Natural killer cell treated with Interleukin-12 subunit alpha and Interleukin-12 subunit beta and Interleukin-15 and Interleukin-18, amount 100 ng/mL, for 72 hours (primary cell): ENCODE measurements around the gene ACOX3. TPM values are rescaled to one million over a fixed set of nuclear protein-coding genes. Genes with fewer than 3 reads are reported as not detected.

Experiments used
- ATAC-seq, 2 donors: fragments of 150-1000 bp; cut with Tn5 transposase in 1 of 2; sonication (Bioruptor Pico), chemical (Tn5 transposase) in 1 of 2; 2 replicates each; pipeline ENCODE4 v1.10.0; 2021
- DNase-seq: peaks from one replicate; pipeline ENCODE4 v3.0.0; 2022; ENCODE audit warnings: low spot score
- H3K27ac Mint-ChIP-seq, 2 donors: 1 replicate in 1 of 2; 2 replicates in 1 of 2; pipeline ENCODE4 v1.8.0; 2022; ENCODE audit warnings: mixed read lengths in 2 of 2, mild to moderate bottlenecking in 1 of 2, moderate library complexity in 1 of 2
- H3K27me3 Mint-ChIP-seq, 2 donors: 1 replicate in 1 of 2; 2 replicates in 1 of 2; pipeline ENCODE4 v1.8.0; 2022; ENCODE audit warnings: mixed read lengths in 2 of 2
- H3K36me3 Mint-ChIP-seq: one replicate; pipeline ENCODE4 v1.8.0; 2022; ENCODE audit warnings: mixed read lengths
- H3K4me1 Mint-ChIP-seq, 2 donors: 1 replicate in 1 of 2; 2 replicates in 1 of 2; pipeline ENCODE4 v1.8.0; 2022; ENCODE audit warnings: low read depth in 2 of 2, mixed read lengths in 2 of 2, mild to moderate bottlenecking in 1 of 2
- H3K4me3 Mint-ChIP-seq: one replicate; pipeline ENCODE4 v1.8.0; 2022; ENCODE audit warnings: mixed read lengths
- H3K9me3 Mint-ChIP-seq: 2 replicates; pipeline ENCODE4 v1.8.0; 2022; ENCODE audit warnings: mixed read lengths
- total RNA-seq, 2 donors: library from RNA; stranded (reverse); gene quantifications; one replicate each; pipeline ENCODE4 v1.2.3, GENCODE V29; 2022

ACOX3 gene
- total RNA-seq, 2 donors from 2014 or later, result 19.9 to 22.2 TPM

GRCh38 chr4:8323947-8324555 lies 116.5 kb downstream of the ACOX3 start:
- Mint-ChIP-seq H3K9me3 (no peaks in the 10 kb centered on the region), H3K27me3 (no peaks in the 10 kb centered on the region), H3K4me1 (no peaks in the 10 kb centered on the region), H3K36me3 (no peaks in the 10 kb centered on the region), H3K4me3 (no peak overlapping the region), H3K27ac (no peak overlapping the region)
- ATAC-seq (peak in 1 of 2 donors; percentile 43), DNase-seq (no peak)

DNA sequence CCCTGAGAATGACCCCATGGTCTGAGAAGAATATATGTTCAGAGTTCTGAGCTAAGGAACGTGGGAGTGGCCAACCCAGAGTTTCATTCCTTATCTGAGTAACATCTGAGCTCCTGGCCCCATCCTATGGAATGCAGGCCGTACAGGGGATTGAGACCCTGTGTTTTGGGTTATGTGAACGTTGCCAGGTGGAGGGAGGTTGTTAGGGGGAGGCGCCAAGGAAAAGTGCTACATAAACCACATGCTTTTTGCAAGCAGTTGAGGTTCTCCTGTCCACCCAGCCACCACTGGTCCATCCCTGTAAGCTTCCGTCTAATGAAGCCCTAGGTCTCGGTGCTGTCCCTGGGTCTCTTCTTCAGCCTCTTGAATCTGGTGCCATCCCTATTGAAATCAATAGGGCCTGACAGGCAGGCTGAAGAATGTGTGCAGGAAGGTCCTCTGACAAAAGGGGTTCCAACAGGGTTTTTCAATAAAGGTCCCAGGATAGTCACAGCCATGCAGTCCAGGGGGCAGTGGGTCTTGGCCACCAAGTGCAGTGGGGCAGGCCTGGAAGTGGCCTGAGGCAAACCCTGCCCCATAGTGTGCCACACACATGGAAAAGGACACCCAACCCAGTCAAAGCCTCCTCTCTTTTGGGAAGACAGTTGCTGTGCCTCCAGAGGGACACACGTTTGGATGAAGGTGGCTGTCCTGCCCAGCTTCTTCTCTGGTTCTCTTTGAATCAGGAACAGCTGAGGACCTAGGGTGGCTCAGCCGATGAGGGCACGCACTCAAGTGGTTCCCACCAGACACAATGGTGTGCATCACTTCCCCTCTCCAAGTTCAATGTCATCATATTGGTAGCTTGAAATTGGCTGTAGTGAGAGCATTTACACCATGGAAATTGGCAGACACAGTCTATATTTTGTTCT lies 117.5 kb downstream of the ACOX3 start:
- DNase-seq (peak; percentile 54), ATAC-seq (no peak)
- Mint-ChIP-seq H3K9me3 (no peaks in the 10 kb centered on the region), H3K36me3 (no peaks in the 10 kb centered on the region), H3K4me3 (no peak overlapping the region), H3K27ac (no peak overlapping the region), H3K27me3 (no peaks in the 10 kb centered on the region), H3K4me1 (no peaks in the 10 kb centered on the region)

DNA sequence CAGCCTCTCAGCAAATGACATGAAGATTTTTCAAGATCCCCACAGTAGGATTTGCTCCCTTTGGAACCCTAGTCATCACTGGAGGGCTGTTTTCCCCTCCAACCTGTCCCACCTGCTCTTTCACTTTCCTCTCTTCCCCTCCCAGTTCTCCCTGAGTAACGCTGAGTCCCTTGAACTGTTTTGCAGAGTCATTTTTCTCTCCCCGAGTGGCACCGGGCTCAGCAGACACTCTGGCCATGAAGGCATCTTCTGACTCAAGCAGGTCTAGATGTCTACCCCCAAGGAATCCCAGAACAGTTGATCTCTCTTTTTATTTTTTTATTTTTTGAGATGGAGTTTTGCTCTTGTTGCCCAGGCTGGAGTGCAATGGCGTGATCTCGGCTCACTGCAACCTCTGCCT lies 118.8 kb downstream of the ACOX3 start:
- Mint-ChIP-seq H3K9me3 (no peaks in the 10 kb centered on the region), H3K27me3 (no peaks in the 10 kb centered on the region), H3K27ac (no peak overlapping the region), H3K4me1 (no peaks in the 10 kb centered on the region), H3K4me3 (no peak overlapping the region), H3K36me3 (no peaks in the 10 kb centered on the region)
- ATAC-seq (no peak), DNase-seq (no peak)

GRCh38 chr4:8321220-8321619 lies 119.3 kb downstream of the ACOX3 start:
- ATAC-seq (no peak), DNase-seq (no peak)
- H3K4me3 Mint-ChIP-seq, result no peak overlapping the region
- no peaks in the 10 kb centered on the region for H3K4me1 Mint-ChIP-seq
- H3K27ac Mint-ChIP-seq, result no peak overlapping the region
- no peaks in the 10 kb centered on the region for H3K36me3 Mint-ChIP-seq
- H3K9me3 Mint-ChIP-seq, result no peaks in the 10 kb centered on the region
- H3K27me3 Mint-ChIP-seq, result no peaks in the 10 kb centered on the region

- H3K27ac Mint-ChIP-seq, result no peak overlapping the region
- H3K27me3 Mint-ChIP-seq, result peaks cover under 1 to 2% of the 10 kb centered on the region in 2 donors
- no peaks in the 10 kb centered on the region for H3K9me3 Mint-ChIP-seq
- DNase-seq (peak; percentile 16), ATAC-seq (no peak)
- H3K4me1 Mint-ChIP-seq, result no peaks in the 10 kb centered on the region
- no peak overlapping the region for H3K4me3 Mint-ChIP-seq
- no peaks in the 10 kb centered on the region for H3K36me3 Mint-ChIP-seq
These were observed 120.2 kb downstream of the ACOX3 start for GRCh38 chr4:8320386-8320750.

DNA sequence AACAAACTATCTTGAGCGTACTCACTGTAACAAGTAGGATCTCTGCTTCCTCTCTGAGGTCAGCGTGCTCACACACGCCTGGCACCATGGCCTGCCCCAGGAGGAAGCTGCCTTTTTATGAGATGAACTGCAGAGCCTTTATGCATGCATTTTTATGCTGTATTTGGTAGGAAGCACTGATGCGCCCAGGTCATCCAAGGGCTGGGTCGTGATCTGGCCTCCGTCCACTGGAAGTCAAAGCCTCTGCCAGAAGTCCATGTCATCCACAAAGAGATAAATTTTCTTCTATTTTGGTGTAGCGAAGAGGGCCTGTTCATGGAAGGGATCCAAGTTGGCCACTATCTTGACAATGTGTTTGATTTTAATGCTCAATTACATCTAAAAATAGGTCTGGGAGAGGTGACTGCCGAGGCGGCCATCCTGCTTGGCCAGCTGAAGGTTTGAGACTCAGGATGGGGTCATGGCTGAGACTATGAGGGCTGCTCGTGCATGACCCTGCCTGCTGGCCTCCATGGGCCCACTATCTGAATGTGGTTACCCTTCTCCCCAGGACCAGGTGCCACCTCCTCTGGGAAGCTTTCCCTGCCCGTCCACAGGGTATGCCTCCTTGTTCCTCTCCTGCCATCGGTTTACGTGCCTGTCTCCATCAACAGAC lies 120.7 kb downstream of the ACOX3 start:
- no peak overlapping the region for H3K4me3 Mint-ChIP-seq
- no peak overlapping the region for H3K27ac Mint-ChIP-seq
- H3K36me3 Mint-ChIP-seq, result no peaks in the 10 kb centered on the region
- ATAC-seq, result no peak
- DNase-seq, result no peak
- H3K9me3 Mint-ChIP-seq, result no peaks in the 10 kb centered on the region
- peaks cover 2 to 5% of the 10 kb centered on the region in 2 donors for H3K27me3 Mint-ChIP-seq
- H3K4me1 Mint-ChIP-seq, result no peaks in the 10 kb centered on the region

DNA sequence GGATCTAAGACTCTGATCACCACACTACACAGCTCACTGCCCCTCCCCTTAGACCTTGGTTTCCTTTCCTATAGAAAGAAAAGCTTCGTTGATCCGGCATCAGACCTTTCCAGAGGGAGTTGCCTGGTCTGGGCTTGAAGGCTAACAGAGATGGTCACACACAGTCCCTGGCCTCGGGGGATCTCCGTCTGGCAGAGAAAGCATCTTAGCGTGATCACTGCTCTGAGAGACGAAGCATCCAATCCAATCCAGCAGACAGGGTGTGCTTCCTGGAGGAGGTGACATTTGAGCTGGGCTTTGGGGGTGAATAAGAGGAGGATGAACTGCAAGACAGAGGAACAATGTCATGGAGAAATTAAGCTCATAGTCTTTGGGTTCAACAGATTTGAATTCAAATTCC lies 121.5 kb downstream of the ACOX3 start:
- Mint-ChIP-seq H3K9me3 (no peaks in the 10 kb centered on the region), H3K27ac (no peak overlapping the region), H3K4me3 (no peak overlapping the region), H3K27me3 (peaks cover 5 to 6% of the 10 kb centered on the region in 2 donors), H3K4me1 (no peaks in the 10 kb centered on the region), H3K36me3 (no peaks in the 10 kb centered on the region)
- ATAC-seq (no peak), DNase-seq (peak; percentile 15)

DNA sequence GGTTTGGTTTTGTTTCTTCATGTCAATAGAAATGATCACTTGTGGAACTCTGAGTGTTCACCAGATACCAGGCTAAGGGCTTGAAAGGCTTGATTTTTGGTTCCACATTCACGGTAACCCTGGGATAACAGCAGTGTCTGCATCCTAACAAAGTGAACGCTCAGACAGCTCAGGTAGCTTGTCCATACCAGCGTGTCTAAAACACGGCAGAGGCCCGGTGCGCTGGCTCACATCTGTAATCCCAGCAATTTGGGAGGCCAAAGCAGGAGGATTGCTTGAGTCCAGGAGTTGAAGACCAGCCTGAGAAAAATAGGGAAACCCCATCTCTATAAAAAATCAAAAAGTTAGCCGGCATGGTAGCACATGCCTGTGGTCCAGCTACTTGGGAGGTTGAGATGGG lies 122.0 kb downstream of the ACOX3 start:
- no peak for ATAC-seq
- Mint-ChIP-seq H3K27me3 (peaks cover 5 to 10% of the 10 kb centered on the region in 2 donors), H3K4me3 (no peak overlapping the region), H3K4me1 (no peaks in the 10 kb centered on the region), H3K36me3 (no peaks in the 10 kb centered on the region), H3K9me3 (no peaks in the 10 kb centered on the region), H3K27ac (no peak overlapping the region)
- no peak for DNase-seq

DNA sequence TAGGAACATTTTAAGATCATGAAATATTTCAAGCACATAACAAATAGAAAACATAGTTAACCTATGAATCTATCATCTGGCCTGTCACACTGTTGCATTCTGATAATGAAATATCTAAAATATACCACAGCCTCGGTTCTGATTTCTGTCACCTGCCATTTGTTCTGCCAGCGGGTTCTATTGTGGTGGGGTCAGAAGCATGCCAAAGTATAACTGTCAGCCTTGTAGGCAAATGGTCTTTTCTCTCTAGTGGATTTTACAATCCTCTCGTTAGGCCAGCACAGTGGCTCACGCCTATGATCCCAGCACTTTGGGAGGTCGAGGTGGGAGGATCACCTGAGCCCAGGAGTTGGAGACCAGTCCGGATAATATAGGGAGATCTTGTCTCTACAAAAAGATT lies 123.0 kb downstream of the ACOX3 start:
- no peaks in the 10 kb centered on the region for H3K36me3 Mint-ChIP-seq
- DNase-seq (no peak), ATAC-seq (no peak)
- no peak overlapping the region for H3K4me3 Mint-ChIP-seq
- H3K9me3 Mint-ChIP-seq, result no peaks in the 10 kb centered on the region
- H3K4me1 Mint-ChIP-seq, result no peaks in the 10 kb centered on the region
- H3K27ac Mint-ChIP-seq, result no peak overlapping the region
- H3K27me3 Mint-ChIP-seq, result peaks cover 13 to 14% of the 10 kb centered on the region in 2 donors

DNA sequence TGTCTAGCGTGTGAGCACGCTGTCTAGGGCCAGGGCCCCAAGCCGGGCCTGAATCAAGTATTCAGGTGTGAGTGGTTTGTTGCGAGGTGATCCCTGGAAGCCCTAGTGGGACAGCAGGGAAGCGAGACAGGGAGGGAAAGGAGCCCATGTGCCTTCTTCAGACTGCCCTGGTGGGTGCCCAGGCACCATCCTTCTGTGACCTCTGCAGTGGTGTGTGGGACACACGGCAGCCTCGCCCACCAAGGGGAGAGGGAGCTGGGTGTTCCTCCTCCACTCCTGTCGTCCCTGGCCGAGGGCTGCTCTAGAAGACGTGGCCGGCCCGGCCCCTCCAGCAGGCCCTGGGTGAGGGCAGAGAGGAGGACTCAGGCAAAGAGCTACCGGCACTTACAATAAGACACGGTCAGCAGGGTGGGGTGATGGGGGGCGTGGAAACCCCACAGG lies 123.6 kb downstream of the ACOX3 start:
- DNase-seq (no peak), ATAC-seq (peak in 1 of 2 donors; percentile 11)
- no peak overlapping the region for H3K4me3 Mint-ChIP-seq
- H3K4me1 Mint-ChIP-seq, result no peaks in the 10 kb centered on the region
- peaks cover 16 to 17% of the 10 kb centered on the region in 2 donors for H3K27me3 Mint-ChIP-seq
- H3K36me3 Mint-ChIP-seq, result no peaks in the 10 kb centered on the region
- H3K27ac Mint-ChIP-seq, result no peak overlapping the region
- H3K9me3 Mint-ChIP-seq, result no peaks in the 10 kb centered on the region

Other genes with a start within 250 kb of the ACOX3 start
- 10 to 100 TPM in 1 of 2 donors, 1 to 10 TPM in 1; 6.4 to 15.5 TPM for gene SH3TC1, start 241.4 kb downstream of the ACOX3 start, total RNA-seq
- gene HTRA3, start 171.0 kb downstream of the ACOX3 start, total RNA-seq, result not detected
- gene TRMT44, start 54 bp upstream of the ACOX3 start, total RNA-seq, result 10 to 100 TPM; 23.8 to 57.1 TPM
- gene GPR78, start 139.7 kb upstream of the ACOX3 start, total RNA-seq, result not detected
- gene CPZ, start 152.0 kb upstream of the ACOX3 start, total RNA-seq, result not detected